ENCODE results near the gene EDC4.

DNA sequence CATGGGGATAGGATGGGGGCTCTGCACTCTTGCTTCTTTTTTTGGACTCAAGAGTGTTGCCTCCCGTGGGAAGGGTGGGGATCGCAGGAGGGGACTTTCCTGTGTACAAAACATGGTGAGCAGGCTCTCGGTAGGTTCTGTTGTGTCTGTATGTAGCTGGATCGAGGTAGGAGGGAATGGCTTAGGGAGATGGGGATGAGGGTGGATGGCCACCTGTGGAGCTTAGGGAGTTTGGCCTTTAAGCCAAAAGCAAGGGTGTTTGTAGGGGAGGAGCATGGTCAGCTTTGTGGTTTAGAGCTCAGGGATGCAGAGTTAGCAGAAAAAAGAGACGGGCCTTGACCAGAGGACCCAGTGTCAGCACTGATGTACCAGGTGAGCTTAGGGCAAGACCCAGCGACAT, 11.0 kb upstream of the EDC4 start:
- TF ChIP-seq, protein P1, sequence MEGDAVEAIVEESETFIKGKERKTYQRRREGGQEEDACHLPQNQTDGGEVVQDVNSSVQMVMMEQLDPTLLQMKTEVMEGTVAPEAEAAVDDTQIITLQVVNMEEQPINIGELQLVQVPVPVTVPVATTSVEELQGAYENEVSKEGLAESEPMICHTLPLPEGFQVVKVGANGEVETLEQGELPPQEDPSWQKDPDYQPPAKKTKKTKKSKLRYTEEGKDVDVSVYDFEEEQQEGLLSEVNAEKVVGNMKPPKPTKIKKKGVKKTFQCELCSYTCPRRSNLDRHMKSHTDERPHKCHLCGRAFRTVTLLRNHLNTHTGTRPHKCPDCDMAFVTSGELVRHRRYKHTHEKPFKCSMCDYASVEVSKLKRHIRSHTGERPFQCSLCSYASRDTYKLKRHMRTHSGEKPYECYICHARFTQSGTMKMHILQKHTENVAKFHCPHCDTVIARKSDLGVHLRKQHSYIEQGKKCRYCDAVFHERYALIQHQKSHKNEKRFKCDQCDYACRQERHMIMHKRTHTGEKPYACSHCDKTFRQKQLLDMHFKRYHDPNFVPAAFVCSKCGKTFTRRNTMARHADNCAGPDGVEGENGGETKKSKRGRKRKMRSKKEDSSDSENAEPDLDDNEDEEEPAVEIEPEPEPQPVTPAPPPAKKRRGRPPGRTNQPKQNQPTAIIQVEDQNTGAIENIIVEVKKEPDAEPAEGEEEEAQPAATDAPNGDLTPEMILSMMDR (conservative IDR thresholded peaks at IDR 0.05; ENCODE audit: low read depth, low read length) = no peak
- no peak for TF ChIP-seq EZH2 (IDR thresholded peaks at IDR 0.05; ENCODE audit: borderline replicate concordance, low read depth, low read length, poor library complexity, severe bottlenecking)

Data from A673 (cell line).